HepG2 (cell line): ENCODE measurements around the gene SCMH1. TPM values are rescaled to one million over a fixed set of nuclear protein-coding genes. Genes with fewer than 3 reads are reported as not detected.
A peak's percentile ranks its signal among the peaks of the same experiment; 100 is the strongest.

Source experiments
- ARID3A ChIP-seq: IDR thresholded peaks from 2 replicates; pipeline ENCODE4 v1.6.1; 2012; ENCODE audit warnings: low read depth, low read length, improper control_type of control experiment
- ATF3 ChIP-seq: sonication (generic); formaldehyde crosslinking; IDR thresholded peaks from 2 replicates; pipeline ENCODE4 v1.4.0; 2020; ENCODE audit warnings: missing genetic modification reagents
- ATRX ChIP-seq: sonication (generic); formaldehyde crosslinking; IDR thresholded peaks from 2 replicates; pipeline ENCODE4 v1.4.0; 2020; ENCODE audit warnings: missing genetic modification reagents, borderline replicate concordance
- CHD2 ChIP-seq: IDR thresholded peaks from 2 replicates; pipeline ENCODE4 v1.6.1; 2011; ENCODE audit warnings: low read depth, low read length, improper control_type of control experiment
- DMTF1 ChIP-seq: sonication (generic); formaldehyde crosslinking; IDR thresholded peaks from 2 replicates; pipeline ENCODE4 v1.4.0; 2020; ENCODE audit warnings: mild to moderate bottlenecking, missing genetic modification reagents
- HMG20B ChIP-seq: conservative IDR thresholded peaks from 2 replicates; pipeline ENCODE4 v1.6.1; 2016; ENCODE audit warnings: missing genetic modification reagents, missing compliant biosample characterization
- JARID2 ChIP-seq: sonication (generic); formaldehyde crosslinking; IDR thresholded peaks from 2 replicates; pipeline ENCODE4 v1.8.1; 2023; ENCODE audit warnings: missing genetic modification reagents, inconsistent platforms; ENCODE audit not compliant: insufficient replicate concordance
- PBX3 ChIP-seq: sonication (generic); formaldehyde crosslinking; IDR thresholded peaks from 2 replicates; pipeline ENCODE4 v1.8.1; 2023; ENCODE audit warnings: missing genetic modification reagents, inconsistent platforms, borderline replicate concordance
- SAP130 ChIP-seq: IDR thresholded peaks from 2 replicates; pipeline ENCODE4 v1.6.1; 2016; ENCODE audit warnings: low read depth
- SNRNP70 ChIP-seq: fragments of 200-400 bp; formaldehyde crosslinking; IDR thresholded peaks from 2 replicates; pipeline ENCODE4 v1.6.1; 2017; ENCODE audit warnings: mild to moderate bottlenecking, low read depth, low read length, moderate library complexity
- SRSF4 ChIP-seq: fragments of 200-400 bp; formaldehyde crosslinking; IDR thresholded peaks from one replicate; pipeline ENCODE4 v1.6.1; 2018; ENCODE audit warnings: mild to moderate bottlenecking, low read depth, low read length, moderate library complexity; ENCODE audit not compliant: poor library complexity, severe bottlenecking
- ZNF251 ChIP-seq: sonication (generic); formaldehyde crosslinking; IDR thresholded peaks from 2 replicates; pipeline ENCODE4 v1.9.0; 2021; ENCODE audit warnings: mild to moderate bottlenecking, missing genetic modification reagents
- ZNF282 ChIP-seq: fragments of 450-650 bp; IDR thresholded peaks from 2 replicates; pipeline ENCODE4 v1.6.1; 2018; ENCODE audit not compliant: partially characterized antibody
- ZNF343 ChIP-seq: sonication (generic); formaldehyde crosslinking; IDR thresholded peaks from 2 replicates; pipeline ENCODE4 v1.4.0; 2020; ENCODE audit warnings: mild to moderate bottlenecking, missing genetic modification reagents
- ZNF552 ChIP-seq: sonication (generic); formaldehyde crosslinking; IDR thresholded peaks from 2 replicates; pipeline ENCODE4 v1.9.0; 2022; ENCODE audit warnings: missing genetic modification reagents, mild to moderate bottlenecking, borderline replicate concordance
- ZNF704 ChIP-seq: sonication (generic); formaldehyde crosslinking; IDR thresholded peaks from 2 replicates; pipeline ENCODE4 v1.8.1; 2023; ENCODE audit warnings: mild to moderate bottlenecking, inconsistent platforms, moderate library complexity, missing genetic modification reagents, borderline replicate concordance
- ZSCAN29 ChIP-seq: sonication (generic); formaldehyde crosslinking; conservative IDR thresholded peaks from 2 replicates; pipeline ENCODE4 v1.4.0; 2020; ENCODE audit warnings: mild to moderate bottlenecking, missing genetic modification reagents
- polyA plus RNA-seq, 8 experiments: library from polyadenylated mRNA; depleted of rRNA in 3 of 8; stranded (reverse) in 7 of 8; unstranded in 1 of 8; fragments of >200 nt; fragmentation: Illumina TruSeq in 4 of 8; extraction: Trizol in 4 of 8; gene quantifications; 2 replicates each; pipeline versions ENCODE4 v1.2.1 to v1.2.3, GENCODE V29; 2011 to 2016; ENCODE audit warnings: low read depth in 4 of 8, missing spikeins in 1 of 8, mixed read lengths in 1 of 8; ENCODE audit not compliant: insufficient read depth in 1 of 8
- total RNA-seq, 5 experiments: library from RNA; depleted of rRNA; stranded (reverse); fragments of >200 nt; fragmentation: Illumina TruSeq; extraction: Trizol; gene quantifications; 2 replicates each; pipeline ENCODE4 v1.2.3, GENCODE V29; 2016; ENCODE audit warnings: low read depth in 1 of 5
- TF ChIP-seq, protein P1 (sequence below): sonication (generic); formaldehyde crosslinking; IDR thresholded peaks from 2 replicates; pipeline ENCODE4 v1.4.0; 2020; ENCODE audit warnings: missing genetic modification reagents, mild to moderate bottlenecking, borderline replicate concordance
- TF ChIP-seq, protein P2 (sequence below): sonication (generic); formaldehyde crosslinking; IDR thresholded peaks from 2 replicates; pipeline ENCODE4 v1.5.0; 2020; ENCODE audit warnings: missing genetic modification reagents

SCMH1 gene
- total and polyA plus RNA-seq, 2 of the 13 experiments (the other 11 are each of a cell fraction or from before 2014, with no cell fraction given): 41.8 to 52.6 TPM

DNA sequence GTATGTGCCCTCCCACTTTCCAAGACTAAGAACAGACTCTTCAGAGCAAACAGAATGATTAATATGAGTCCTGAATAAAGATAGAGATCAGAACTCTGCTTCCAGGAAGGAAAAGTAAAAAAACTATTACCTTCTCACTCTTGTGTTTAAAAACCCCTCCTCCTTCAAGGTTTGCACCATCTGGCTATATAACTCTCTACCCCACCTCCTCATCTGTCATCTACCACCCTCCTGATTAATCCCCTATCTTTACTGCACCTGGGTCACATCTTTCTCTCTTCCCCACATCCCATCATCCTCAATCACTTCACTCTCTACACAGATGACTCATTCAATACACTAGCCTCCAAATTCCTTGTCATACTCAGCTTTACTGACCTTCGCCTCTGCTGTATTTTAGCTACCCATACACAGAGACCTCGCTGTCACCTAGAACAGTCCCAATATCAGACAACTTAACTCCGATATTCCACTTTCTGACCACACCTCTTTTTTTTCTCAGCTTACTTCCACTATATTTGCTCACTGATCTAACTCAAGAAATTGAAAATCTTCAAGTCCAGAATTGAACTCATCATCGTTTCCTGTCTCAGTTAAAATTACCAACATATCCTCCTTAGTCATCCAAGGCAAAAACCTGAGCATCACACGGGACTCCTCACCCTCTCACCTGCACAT, 3.7 kb downstream of the SCMH1 start (continued):
- TF ChIP-seq DMTF1 (CRISPR knock-in tag): no peak
- no peak for TF ChIP-seq ATRX (CRISPR knock-in tag)
- TF ChIP-seq PBX3 (CRISPR knock-in tag): no peak
- TF ChIP-seq ARID3A: no peak
- no peak for TF ChIP-seq ZNF343
- no peak for TF ChIP-seq ZSCAN29 (CRISPR knock-in tag)
- no peak for TF ChIP-seq ZNF251
- TF ChIP-seq JARID2: no peak
- no peak for TF ChIP-seq ZNF552 (CRISPR knock-in tag)
- 0 out of 2 replicates have a peak, but pooled peaks have one; percentile 30 for TF ChIP-seq HMG20B
- TF ChIP-seq SAP130 (CRISPR knock-in tag): no peak; the same call in 1 of the 2 replicates
- no peak for TF ChIP-seq SRSF4
- TF ChIP-seq, protein P1, sequence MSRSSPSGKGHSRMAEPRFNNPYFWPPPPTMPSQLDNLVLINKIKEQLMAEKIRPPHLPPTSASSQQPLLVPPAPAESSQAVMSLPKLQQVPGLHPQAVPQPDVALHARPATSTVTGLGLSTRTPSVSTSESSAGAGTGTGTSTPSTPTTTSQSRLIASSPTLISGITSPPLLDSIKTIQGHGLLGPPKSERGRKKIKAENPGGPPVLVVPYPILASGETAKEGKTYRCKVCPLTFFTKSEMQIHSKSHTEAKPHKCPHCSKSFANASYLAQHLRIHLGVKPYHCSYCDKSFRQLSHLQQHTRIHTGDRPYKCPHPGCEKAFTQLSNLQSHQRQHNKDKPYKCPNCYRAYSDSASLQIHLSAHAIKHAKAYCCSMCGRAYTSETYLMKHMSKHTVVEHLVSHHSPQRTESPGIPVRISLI: no peak
- no peak for TF ChIP-seq CHD2
- no peak for TF ChIP-seq ZNF282
- TF ChIP-seq ATF3: peak; percentile 69; the same call in 1 of the 2 replicates
- no peak for TF ChIP-seq SNRNP70
- TF ChIP-seq, protein P2, sequence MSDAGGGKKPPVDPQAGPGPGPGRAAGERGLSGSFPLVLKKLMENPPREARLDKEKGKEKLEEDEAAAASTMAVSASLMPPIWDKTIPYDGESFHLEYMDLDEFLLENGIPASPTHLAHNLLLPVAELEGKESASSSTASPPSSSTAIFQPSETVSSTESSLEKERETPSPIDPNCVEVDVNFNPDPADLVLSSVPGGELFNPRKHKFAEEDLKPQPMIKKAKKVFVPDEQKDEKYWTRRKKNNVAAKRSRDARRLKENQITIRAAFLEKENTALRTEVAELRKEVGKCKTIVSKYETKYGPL (CRISPR knock-in tag): no peak
- no peak for TF ChIP-seq ZNF704 (CRISPR knock-in tag)
